Iris pigment epithelial cell (primary cell): ENCODE measurements around the gene FAP.

Source experiments
- DNase-seq: peaks from one replicate; pipeline ENCODE4 v3.0.0-alpha.2; 2011; ENCODE audit warnings: low read depth

FAP gene

GRCh38 chr2:162188451-162188850, 54.8 kb downstream of the FAP start:
- no peak for DNase-seq

- DNase-seq, result no peak
These were observed 57.6 kb downstream of the FAP start for GRCh38 chr2:162185541-162186232.

GRCh38 chr2:162184821-162185450, 58.3 kb downstream of the FAP start:
- DNase-seq, result no peak

GRCh38 chr2:162184359-162184758, 58.9 kb downstream of the FAP start:
- no peak for DNase-seq

GRCh38 chr2:162182395-162182794, 60.9 kb downstream of the FAP start:
- no peak for DNase-seq

GRCh38 chr2:162177301-162177700, 65.9 kb downstream of the FAP start:
- no peak for DNase-seq

GRCh38 chr2:162175714-162176113, 67.5 kb downstream of the FAP start:
- no peak for DNase-seq

GRCh38 chr2:162174746-162175145, 68.5 kb downstream of the FAP start:
- DNase-seq, result peak; percentile 72

- no peak for DNase-seq
These were observed 70.4 kb downstream of the FAP start for GRCh38 chr2:162172802-162173370.

GRCh38 chr2:162166745-162167144, 76.5 kb downstream of the FAP start:
- no peak for DNase-seq

GRCh38 chr2:162166174-162166573, 77.1 kb downstream of the FAP start:
- DNase-seq, result no peak

GRCh38 chr2:162164802-162165201, 78.4 kb downstream of the FAP start:
- no peak for DNase-seq

- DNase-seq, result no peak
These were observed 83.8 kb downstream of the FAP start for GRCh38 chr2:162159446-162159845.

GRCh38 chr2:162156149-162156548, 87.1 kb downstream of the FAP start:
- no peak for DNase-seq

GRCh38 chr2:162155093-162155492, 88.2 kb downstream of the FAP start:
- DNase-seq, result no peak

- peak; percentile 56 for DNase-seq
These were observed 89.5 kb downstream of the FAP start for GRCh38 chr2:162153608-162154224.

- no peak for DNase-seq
These were observed 91.1 kb downstream of the FAP start, which contains the start of gene GCG for GRCh38 chr2:162152147-162152546. GCG (minus strand) TSS chr2:162152247; CDS start chr2:162149178, 3,069 bp downstream.

- no peak for DNase-seq
These were observed 93.3 kb downstream of the FAP start for GRCh38 chr2:162149940-162150339.

GRCh38 chr2:162149466-162149865, 93.8 kb downstream of the FAP start:
- DNase-seq, result no peak

- DNase-seq, result no peak
These were observed 94.3 kb downstream of the FAP start for GRCh38 chr2:162148956-162149355.

GRCh38 chr2:162143969-162144368, 99.3 kb downstream of the FAP start:
- no peak for DNase-seq

- DNase-seq, result no peak
These were observed 104.9 kb downstream of the FAP start for GRCh38 chr2:162138310-162138709.

- no peak for DNase-seq
These were observed 115.8 kb downstream of the FAP start for GRCh38 chr2:162127422-162127821.
